GM19099 (cell line): ENCODE results near the gene METTL23.

Source experiments
- POLR2A ChIP-seq: IDR thresholded peaks from 3 replicates; pipeline ENCODE4 v1.6.1; 2011; ENCODE audit warnings: low read depth; ENCODE audit not compliant: insufficient read length; ENCODE audit errors: extremely low read depth

The METTL23 gene

DNA sequence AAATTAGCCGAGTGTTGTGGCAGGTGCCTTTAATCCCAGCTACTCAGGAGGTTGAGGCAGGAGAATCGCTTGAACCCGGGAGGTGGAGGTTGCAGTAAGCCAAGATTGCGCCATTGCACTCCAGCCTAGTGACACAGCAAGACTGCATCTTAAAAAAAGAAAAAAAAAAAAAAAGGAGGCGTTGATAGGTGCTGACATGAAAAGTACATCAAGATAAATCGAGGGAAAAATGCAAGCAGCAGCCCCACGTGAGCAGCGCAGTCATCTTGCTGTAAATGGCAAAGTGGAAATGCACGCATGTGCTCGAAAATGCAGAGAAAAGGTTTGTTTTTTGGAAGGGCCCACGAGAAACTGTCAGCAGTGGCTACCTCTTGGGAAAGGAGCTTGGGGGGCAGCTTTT lies 36.8 kb upstream of the METTL23 start:
- TF ChIP-seq POLR2A: no peak

DNA sequence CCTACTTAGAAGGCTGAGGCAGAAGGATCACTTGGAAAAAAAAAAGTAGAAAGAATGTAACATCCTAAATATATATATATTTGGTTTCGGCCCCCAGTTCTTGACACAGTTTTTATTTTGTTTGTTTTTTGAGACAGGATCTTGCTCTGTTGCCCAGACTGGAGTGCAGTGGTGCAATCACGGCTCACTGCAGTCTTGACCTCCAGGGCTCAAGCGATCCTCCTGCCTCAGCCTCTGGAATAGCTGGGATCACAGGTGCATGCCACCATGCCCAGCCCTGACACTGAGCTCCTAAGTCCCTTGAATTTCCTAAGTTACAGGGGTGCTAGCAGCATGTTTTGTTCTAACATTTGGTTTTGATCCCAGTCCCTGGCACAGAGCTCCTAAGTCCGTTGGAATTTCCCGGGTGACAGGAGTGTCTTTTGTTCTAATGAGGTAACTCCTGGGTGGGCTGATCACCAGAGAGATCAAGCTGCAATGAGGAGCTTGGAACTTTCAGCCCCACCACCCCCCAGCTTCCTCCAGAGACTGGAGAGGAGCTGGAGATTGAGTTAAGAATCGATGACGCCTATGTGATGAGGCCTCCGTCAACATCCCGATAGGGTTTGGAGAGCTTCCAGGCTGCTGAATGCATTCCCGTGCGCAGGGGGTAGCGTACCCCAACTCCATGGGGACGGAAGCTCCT lies 35.9 kb upstream of the METTL23 start:
- no peak for TF ChIP-seq POLR2A

DNA sequence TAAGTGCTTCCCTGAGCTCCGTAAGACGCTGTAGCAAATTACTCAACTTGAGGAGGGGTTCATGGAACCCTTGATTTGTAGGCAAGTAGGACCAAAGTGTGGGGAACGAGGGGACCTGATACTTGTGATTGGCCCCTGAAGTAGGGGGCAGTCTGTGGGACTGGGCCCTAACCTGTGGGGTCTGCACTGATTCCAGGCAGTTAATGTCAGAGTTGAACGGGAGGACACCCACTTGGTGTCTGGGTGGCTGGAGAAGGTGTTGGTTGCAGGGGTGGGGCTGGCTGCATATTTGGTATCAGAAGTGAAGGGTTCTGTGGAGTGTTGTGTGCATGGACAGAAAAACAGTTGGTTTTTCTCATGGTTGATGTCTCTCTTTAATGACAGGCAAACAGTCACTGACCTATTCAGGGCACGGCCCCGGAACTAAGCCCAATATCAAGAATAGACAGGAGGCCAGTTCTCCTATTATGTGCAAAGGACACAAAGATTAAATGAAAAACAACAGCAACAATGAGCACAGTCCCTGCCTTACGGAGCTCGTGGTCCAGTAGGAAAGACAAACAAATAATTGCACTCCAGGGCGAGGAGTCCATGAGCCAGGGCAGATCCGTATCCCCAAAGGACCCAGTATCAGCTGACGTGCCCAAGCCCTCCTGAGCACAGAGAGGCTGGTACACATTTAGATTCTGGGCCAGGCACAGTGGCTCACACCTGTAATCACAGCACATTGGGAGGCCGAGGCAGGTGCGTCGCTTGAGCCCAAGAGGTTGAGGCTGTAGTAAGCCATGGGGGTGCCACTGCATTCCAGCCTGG lies 35.1 kb upstream of the METTL23 start:
- no peak for TF ChIP-seq POLR2A

GRCh38 chr17:76695059-76695831 lies 31.4 kb upstream of the METTL23 start:
- TF ChIP-seq POLR2A: no peak

GRCh38 chr17:76696763-76697701 lies 29.6 kb upstream of the METTL23 start:
- no peak for TF ChIP-seq POLR2A

- TF ChIP-seq POLR2A: no peak
These were observed 28.8 kb upstream of the METTL23 start for GRCh38 chr17:76697702-76698465.

DNA sequence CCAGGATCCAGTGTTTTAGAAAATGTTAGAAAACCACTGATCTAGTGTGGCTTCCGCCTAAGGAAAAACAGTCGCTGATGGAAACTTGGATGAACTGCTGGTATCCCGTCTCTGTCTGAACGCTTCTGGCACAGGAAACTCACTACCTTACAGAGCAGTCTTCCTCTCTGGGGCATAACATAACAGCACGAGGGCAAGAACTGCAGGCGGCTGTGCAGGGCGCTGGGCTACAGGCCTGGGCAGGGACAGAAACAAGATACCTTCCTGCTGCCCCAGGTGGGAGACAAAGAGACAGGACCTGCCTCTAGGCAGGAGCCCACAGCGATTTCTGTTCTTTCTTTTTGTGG lies 26.4 kb upstream of the METTL23 start:
- TF ChIP-seq POLR2A: no peak

GRCh38 chr17:76700617-76701470 lies 25.8 kb upstream of the METTL23 start:
- TF ChIP-seq POLR2A: no peak

GRCh38 chr17:76701471-76701967 lies 25.1 kb upstream of the METTL23 start:
- no peak for TF ChIP-seq POLR2A

DNA sequence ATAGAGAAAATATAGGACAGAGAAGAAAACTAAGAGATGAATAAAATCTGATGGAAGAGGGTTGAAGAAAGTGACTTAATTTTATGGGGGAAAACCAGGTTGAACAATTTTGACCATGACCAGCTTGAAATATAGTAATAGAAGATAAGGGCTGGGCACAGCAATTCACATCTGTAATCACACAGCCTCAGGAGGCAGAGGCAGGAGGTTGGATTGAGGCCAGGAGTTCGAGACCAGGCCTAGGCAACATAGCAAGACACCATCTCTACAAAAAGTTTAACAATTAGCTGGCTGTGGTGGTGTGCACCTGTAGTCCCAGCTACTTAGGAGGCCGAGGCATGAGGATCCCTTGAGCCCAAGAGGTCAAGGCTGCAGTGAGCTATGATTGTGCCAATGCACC lies 24.6 kb upstream of the METTL23 start:
- no peak for TF ChIP-seq POLR2A

- no peak for TF ChIP-seq POLR2A
These were observed 23.6 kb upstream of the METTL23 start for GRCh38 chr17:76702941-76703637.

DNA sequence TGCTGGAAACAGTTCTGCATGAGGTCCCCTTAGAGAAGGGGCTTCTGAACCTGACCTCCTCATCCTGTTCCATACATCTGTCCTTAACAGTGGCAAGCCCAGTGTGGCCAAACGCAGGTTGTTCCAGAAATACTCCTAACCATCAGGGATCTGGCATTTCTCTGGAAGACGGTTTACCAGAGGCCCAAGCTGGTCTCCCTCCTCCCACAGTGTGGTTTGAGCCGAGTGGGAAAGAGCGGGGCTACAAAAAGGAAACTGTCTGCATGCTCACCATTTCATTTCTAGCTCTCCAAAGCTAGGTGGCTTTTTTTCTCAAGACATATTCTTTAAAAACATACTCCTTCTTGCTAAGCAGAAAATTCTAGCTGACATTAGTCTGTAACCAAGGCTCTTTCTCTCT lies 21.8 kb upstream of the METTL23 start:
- no peak for TF ChIP-seq POLR2A
